ENCODE results near the gene SLC30A2.

SLC30A2 gene

GRCh38 chr1:26075421-26076144 is 29.7 kb upstream of the SLC30A2 start:
- Histone ChIP-seq H3K27ac (ENCODE audit: low read depth, low read length) (no peak overlapping the region), H3K9ac (ENCODE audit: low read length) (no peak overlapping the region), H3K18ac (ENCODE audit: low read length) (no peak overlapping the region), H3K56ac (ENCODE audit: low read length) (no peak overlapping the region), H2BK120ac (ENCODE audit: low read depth, low read length) (no peak overlapping the region), H2BK15ac (replicated peaks; ENCODE audit: low read depth) (no peak overlapping the region), H4K5ac (ENCODE audit: low read length) (no peak overlapping the region), H3K4me3 (ENCODE audit: low read length) (no peak overlapping the region), H2BK5ac (ENCODE audit: low read length) (no peak overlapping the region), H3K79me2 (ENCODE audit: control insufficient read depth, insufficient read depth, low read length) (no peaks in the 10 kb centered on the region), H3K4me1 (ENCODE audit: control insufficient read depth, low read depth, low read length) (peaks cover 5% of the 10 kb centered on the region), H4K8ac (ENCODE audit: low read depth, low read length) (no peak overlapping the region), H3K27me3 (ENCODE audit: insufficient read depth, low read length, poor library complexity) (no peaks in the 10 kb centered on the region), H3K4me2 (ENCODE audit: low read length) (no peak overlapping the region), H3K36me3 (ENCODE audit: control insufficient read depth, insufficient read depth, low read length) (no peaks in the 10 kb centered on the region), H3K4ac (ENCODE audit: low read depth, low read length) (no peak overlapping the region), H3K79me1 (ENCODE audit: low read length) (no peaks in the 10 kb centered on the region), H3K23ac (ENCODE audit: low read length) (no peak overlapping the region), H2AK5ac (ENCODE audit: low read length) (peak overlapping the region; percentile 27)
- no CpG with 5 or more reads among the region's 3 CpGs for WGBS (ENCODE audit: extremely low coverage, insufficient coverage, low lambda C conversion rate)
- DNase-seq = no peak

DNA sequence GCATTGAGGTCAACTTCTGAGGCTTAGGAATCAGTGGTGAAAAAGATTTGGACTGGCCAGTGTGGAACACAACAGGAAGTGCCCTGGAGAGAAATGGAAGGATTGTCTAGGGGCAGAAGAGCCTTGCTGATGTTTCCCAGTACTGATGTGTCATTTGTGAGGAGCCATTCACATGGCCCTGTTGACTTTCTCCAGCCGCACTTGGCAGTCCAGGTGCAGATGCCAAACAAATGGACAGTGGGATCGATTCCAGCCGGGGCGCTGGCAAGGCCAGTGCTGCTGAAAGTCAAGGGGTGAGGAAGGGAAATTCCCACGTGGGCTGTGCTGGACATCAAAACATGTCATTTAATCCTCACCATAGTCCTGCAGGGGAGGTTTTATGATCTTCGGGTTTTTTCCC is 26.4 kb upstream of the SLC30A2 start:
- Histone ChIP-seq H2BK5ac (ENCODE audit: low read length) (no peak overlapping the region), H3K18ac (ENCODE audit: low read length) (no peak overlapping the region), H3K4ac (ENCODE audit: low read depth, low read length) (no peak overlapping the region), H3K4me1 (ENCODE audit: control insufficient read depth, low read depth, low read length) (peaks cover 2% of the 10 kb centered on the region), H3K56ac (ENCODE audit: low read length) (no peak overlapping the region), H2AK5ac (ENCODE audit: low read length) (no peak overlapping the region), H3K4me2 (ENCODE audit: low read length) (no peak overlapping the region), H3K9ac (ENCODE audit: low read length) (no peak overlapping the region), H3K27ac (ENCODE audit: low read depth, low read length) (no peak overlapping the region), H2BK15ac (replicated peaks; ENCODE audit: low read depth) (no peak overlapping the region), H4K8ac (ENCODE audit: low read depth, low read length) (no peak overlapping the region), H4K5ac (ENCODE audit: low read length) (no peak overlapping the region), H3K23ac (ENCODE audit: low read length) (no peak overlapping the region), H3K79me1 (ENCODE audit: low read length) (no peaks in the 10 kb centered on the region), H3K36me3 (ENCODE audit: control insufficient read depth, insufficient read depth, low read length) (no peaks in the 10 kb centered on the region), H2BK120ac (ENCODE audit: low read depth, low read length) (no peak overlapping the region), H3K4me3 (ENCODE audit: low read length) (no peak overlapping the region), H3K79me2 (ENCODE audit: control insufficient read depth, insufficient read depth, low read length) (no peaks in the 10 kb centered on the region), H3K27me3 (ENCODE audit: insufficient read depth, low read length, poor library complexity) (no peaks in the 10 kb centered on the region)
- DNase-seq = no peak
- no CpG with 5 or more reads among the region's 6 CpGs for WGBS (ENCODE audit: extremely low coverage, insufficient coverage, low lambda C conversion rate)

GRCh38 chr1:26070963-26071342 is 25.0 kb upstream of the SLC30A2 start:
- Histone ChIP-seq H3K56ac (ENCODE audit: low read length) (no peak overlapping the region), H3K27ac (ENCODE audit: low read depth, low read length) (no peak overlapping the region), H3K27me3 (ENCODE audit: insufficient read depth, low read length, poor library complexity) (no peaks in the 10 kb centered on the region), H4K8ac (ENCODE audit: low read depth, low read length) (no peak overlapping the region), H3K4me1 (ENCODE audit: control insufficient read depth, low read depth, low read length) (peaks cover 9% of the 10 kb centered on the region), H3K18ac (ENCODE audit: low read length) (no peak overlapping the region), H2AK5ac (ENCODE audit: low read length) (no peak overlapping the region), H2BK120ac (ENCODE audit: low read depth, low read length) (no peak overlapping the region), H2BK5ac (ENCODE audit: low read length) (no peak overlapping the region), H3K36me3 (ENCODE audit: control insufficient read depth, insufficient read depth, low read length) (no peaks in the 10 kb centered on the region), H3K4me2 (ENCODE audit: low read length) (no peak overlapping the region), H3K79me2 (ENCODE audit: control insufficient read depth, insufficient read depth, low read length) (no peaks in the 10 kb centered on the region), H2BK15ac (replicated peaks; ENCODE audit: low read depth) (no peak overlapping the region), H3K4me3 (ENCODE audit: low read length) (no peak overlapping the region), H3K4ac (ENCODE audit: low read depth, low read length) (no peak overlapping the region), H3K79me1 (ENCODE audit: low read length) (no peaks in the 10 kb centered on the region), H3K23ac (ENCODE audit: low read length) (no peak overlapping the region), H4K5ac (ENCODE audit: low read length) (no peak overlapping the region), H3K9ac (ENCODE audit: low read length) (no peak overlapping the region)
- no peak for DNase-seq
- no CpG with 5 or more reads among the region's 6 CpGs for whole genome bisulfite sequencing (ENCODE audit: extremely low coverage, insufficient coverage, low lambda C conversion rate)

DNA sequence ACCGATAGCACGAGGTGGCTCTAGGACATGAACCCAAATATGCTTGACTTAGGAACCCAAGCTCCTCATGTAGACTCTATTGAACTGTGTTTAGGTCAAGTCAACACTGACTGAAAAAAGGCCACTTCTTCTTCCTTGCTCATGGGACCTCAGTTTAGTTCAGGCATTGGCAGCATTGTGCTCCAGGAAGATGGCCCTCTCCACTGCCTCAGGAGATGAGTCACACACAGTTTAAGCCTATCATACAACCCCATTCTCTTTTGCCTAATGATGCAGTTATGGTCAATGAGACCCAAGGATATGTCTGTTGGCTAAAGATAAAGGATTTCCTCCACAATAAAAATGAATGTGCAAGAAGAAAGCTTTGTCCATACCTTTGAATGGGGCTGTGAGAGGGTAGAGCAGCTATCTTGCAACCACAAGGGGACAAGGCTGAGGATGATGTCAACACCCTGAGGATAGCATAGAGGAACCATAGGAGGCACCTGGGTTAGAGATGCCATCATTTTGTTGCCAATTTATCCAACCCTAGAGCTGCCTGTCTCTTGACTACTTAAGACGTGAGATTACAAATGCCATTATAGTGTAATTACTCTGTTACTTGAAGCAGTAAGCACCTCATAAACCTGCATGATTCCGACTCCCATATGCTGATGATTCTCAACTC is 24.5 kb upstream of the SLC30A2 start:
- no peak for DNase-seq
- Histone ChIP-seq H3K36me3 (ENCODE audit: control insufficient read depth, insufficient read depth, low read length) (no peaks in the 10 kb centered on the region), H2BK120ac (ENCODE audit: low read depth, low read length) (no peak overlapping the region), H3K79me2 (ENCODE audit: control insufficient read depth, insufficient read depth, low read length) (no peaks in the 10 kb centered on the region), H3K9ac (ENCODE audit: low read length) (no peak overlapping the region), H3K4ac (ENCODE audit: low read depth, low read length) (no peak overlapping the region), H3K4me2 (ENCODE audit: low read length) (no peak overlapping the region), H3K27ac (ENCODE audit: low read depth, low read length) (no peak overlapping the region), H3K23ac (ENCODE audit: low read length) (no peak overlapping the region), H3K79me1 (ENCODE audit: low read length) (no peaks in the 10 kb centered on the region), H3K18ac (ENCODE audit: low read length) (no peak overlapping the region), H2BK15ac (replicated peaks; ENCODE audit: low read depth) (no peak overlapping the region), H3K27me3 (ENCODE audit: insufficient read depth, low read length, poor library complexity) (no peaks in the 10 kb centered on the region), H4K5ac (ENCODE audit: low read length) (no peak overlapping the region), H2BK5ac (ENCODE audit: low read length) (no peak overlapping the region), H4K8ac (ENCODE audit: low read depth, low read length) (no peak overlapping the region), H2AK5ac (ENCODE audit: low read length) (no peak overlapping the region), H3K56ac (ENCODE audit: low read length) (no peak overlapping the region), H3K4me3 (ENCODE audit: low read length) (no peak overlapping the region), H3K4me1 (ENCODE audit: control insufficient read depth, low read depth, low read length) (peaks cover 9% of the 10 kb centered on the region)
- no CpG with 5 or more reads among the region's 4 CpGs for WGBS (ENCODE audit: extremely low coverage, insufficient coverage, low lambda C conversion rate)

DNA sequence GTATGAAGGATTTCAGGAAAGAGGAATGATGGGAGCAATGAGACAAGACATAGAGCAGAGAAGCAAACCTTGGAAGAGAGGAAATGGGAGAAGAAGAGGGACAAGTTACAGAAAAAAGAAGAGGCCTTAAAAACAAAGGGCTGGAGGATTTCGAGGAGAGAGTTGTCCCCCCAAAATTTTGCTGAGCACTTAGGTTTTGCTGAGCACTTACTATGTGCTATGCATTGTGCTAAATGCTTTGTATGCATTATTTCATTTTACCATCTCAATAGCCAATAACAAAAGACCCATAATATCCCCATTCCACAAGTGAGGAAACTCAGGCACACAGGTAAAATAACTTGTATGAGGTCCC is 24.0 kb upstream of the SLC30A2 start:
- Histone ChIP-seq H2AK5ac (ENCODE audit: low read length) (no peak overlapping the region), H2BK120ac (ENCODE audit: low read depth, low read length) (no peak overlapping the region), H3K4ac (ENCODE audit: low read depth, low read length) (no peak overlapping the region), H3K4me3 (ENCODE audit: low read length) (no peak overlapping the region), H3K9ac (ENCODE audit: low read length) (no peak overlapping the region), H3K4me1 (ENCODE audit: control insufficient read depth, low read depth, low read length) (peaks cover 9% of the 10 kb centered on the region), H3K36me3 (ENCODE audit: control insufficient read depth, insufficient read depth, low read length) (no peaks in the 10 kb centered on the region), H3K4me2 (ENCODE audit: low read length) (no peak overlapping the region), H3K18ac (ENCODE audit: low read length) (no peak overlapping the region), H3K23ac (ENCODE audit: low read length) (no peak overlapping the region), H3K79me1 (ENCODE audit: low read length) (no peaks in the 10 kb centered on the region), H3K27me3 (ENCODE audit: insufficient read depth, low read length, poor library complexity) (no peaks in the 10 kb centered on the region), H3K27ac (ENCODE audit: low read depth, low read length) (no peak overlapping the region), H4K8ac (ENCODE audit: low read depth, low read length) (no peak overlapping the region), H2BK5ac (ENCODE audit: low read length) (no peak overlapping the region), H3K79me2 (ENCODE audit: control insufficient read depth, insufficient read depth, low read length) (no peaks in the 10 kb centered on the region), H2BK15ac (replicated peaks; ENCODE audit: low read depth) (no peak overlapping the region), H4K5ac (ENCODE audit: low read length) (no peak overlapping the region), H3K56ac (ENCODE audit: low read length) (no peak overlapping the region)
- no peak for DNase-seq
- WGBS (ENCODE audit: extremely low coverage, insufficient coverage, low lambda C conversion rate) = no CpG with 5 or more reads among the region's 1 CpG
